ENCODE data around the gene ASPG.

The ASPG gene

GRCh38 chr14:104085032-104085888 lies at the start of gene ASPG:
ASPG (plus strand) TSS chr14:104085700; CDS start chr14:104085771, 71 bp downstream.
- DNase-seq = peak in 3 of 6 experiments; percentile 15 to 23 (median 22)

- no peak for DNase-seq
Observed at GRCh38 chr14:104036212-104036611, 49.3 kb upstream of the ASPG start.

GRCh38 chr14:104037074-104037473 lies 48.4 kb upstream of the ASPG start:
- DNase-seq = no peak

- no peak for DNase-seq
Observed at GRCh38 chr14:104037903-104038302, 47.6 kb upstream of the ASPG start.

GRCh38 chr14:104039214-104039613 lies 46.3 kb upstream of the ASPG start:
- no peak for DNase-seq

DNA sequence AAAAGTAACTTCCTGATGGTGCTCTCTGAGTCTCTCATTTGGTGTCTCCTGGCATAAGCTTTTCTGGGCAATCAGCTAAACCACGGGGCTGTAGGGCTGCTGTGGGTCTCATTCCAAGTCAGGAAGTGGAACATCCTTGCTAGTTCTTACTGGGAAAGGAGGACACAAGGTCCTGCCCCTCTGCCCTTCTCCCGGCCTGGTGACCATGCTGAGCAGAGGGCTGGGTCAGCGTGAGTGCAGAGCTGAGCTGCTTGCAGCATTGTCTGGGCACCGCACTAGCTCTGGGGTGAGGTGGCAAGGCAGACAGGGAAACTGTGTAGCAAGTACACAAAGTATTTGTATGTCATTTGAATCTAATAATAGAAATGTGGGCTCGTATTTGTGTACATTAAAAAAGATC lies 45.0 kb upstream of the ASPG start:
- DNase-seq = no peak

DNA sequence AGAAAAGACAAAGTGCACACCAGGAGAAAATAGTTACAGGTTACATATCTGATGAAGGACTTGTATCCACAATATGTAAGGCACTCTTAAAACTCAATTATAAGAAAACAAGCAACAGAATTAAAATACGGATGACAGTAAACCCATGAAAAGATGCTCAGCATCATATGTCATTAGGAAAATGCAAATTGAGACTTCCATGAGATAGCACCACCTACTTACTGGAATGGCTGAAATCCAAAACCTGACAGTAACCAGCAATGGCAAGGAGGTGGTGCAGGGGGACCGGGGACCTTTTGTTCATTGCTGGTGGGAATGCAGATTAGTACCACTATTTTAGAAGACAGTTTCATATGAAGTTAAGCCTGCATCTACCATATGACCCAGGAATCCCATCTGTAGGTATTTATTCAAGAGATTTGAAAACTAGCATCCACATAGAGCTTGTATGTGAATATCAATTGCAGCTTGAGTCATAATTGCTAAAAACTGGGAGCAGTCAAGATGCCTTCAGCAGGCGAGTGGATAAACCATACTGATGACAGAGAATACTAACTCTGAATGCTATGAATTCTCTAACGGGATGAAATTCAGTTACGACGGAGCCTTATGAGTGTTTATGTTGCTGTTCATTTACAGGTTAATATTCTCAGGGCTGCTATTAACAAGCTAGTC lies 43.9 kb upstream of the ASPG start:
- no peak for DNase-seq

GRCh38 chr14:104044016-104044415 lies 41.5 kb upstream of the ASPG start:
- DNase-seq = no peak

DNA sequence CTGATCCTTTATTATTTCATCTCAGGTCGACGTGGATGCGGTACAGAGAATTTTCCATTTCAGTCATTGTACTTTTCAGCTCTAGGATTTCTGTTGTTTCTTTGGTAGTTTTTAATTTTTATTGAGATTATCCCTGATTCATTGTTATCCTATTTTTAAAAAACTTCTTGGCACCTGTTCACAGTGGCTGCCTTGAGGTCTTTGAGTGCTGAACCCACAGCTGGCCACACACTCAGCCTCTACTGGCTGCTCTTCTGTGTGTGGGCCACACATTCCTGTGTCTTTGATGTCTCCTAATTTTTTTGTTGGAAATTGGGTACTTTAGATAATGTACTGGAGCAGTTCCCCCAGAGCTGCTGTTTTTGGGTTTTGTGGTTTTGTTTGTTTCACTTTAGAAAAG lies 37.7 kb upstream of the ASPG start:
- no peak for DNase-seq

GRCh38 chr14:104048758-104049507 lies 36.6 kb upstream of the ASPG start:
- DNase-seq = no peak

- no peak for DNase-seq
Observed at GRCh38 chr14:104049576-104050240, 35.8 kb upstream of the ASPG start.

GRCh38 chr14:104051092-104051813 lies 34.2 kb upstream of the ASPG start:
- no peak for DNase-seq

GRCh38 chr14:104054222-104054905 lies 31.1 kb upstream of the ASPG start:
- DNase-seq = no peak

DNA sequence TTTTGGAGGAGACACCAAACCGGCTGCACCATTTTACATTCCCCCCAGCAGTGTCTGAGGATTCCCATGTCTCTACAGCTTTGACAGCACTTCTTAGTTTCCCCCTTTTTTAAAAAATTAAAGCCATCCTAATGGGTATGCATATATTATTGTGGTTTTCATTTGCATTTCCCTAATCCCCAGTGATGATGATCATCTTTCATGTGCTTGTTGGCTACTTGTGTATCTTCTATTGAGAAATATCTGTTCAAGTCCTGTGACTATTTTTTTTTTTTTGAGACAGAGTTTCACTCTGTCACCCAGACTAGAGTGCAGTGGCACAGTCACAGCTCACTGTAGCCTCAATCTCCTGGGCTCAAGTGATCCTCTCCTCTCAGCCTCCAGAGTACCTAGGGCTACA lies 23.2 kb upstream of the ASPG start:
- no peak for DNase-seq

DNA sequence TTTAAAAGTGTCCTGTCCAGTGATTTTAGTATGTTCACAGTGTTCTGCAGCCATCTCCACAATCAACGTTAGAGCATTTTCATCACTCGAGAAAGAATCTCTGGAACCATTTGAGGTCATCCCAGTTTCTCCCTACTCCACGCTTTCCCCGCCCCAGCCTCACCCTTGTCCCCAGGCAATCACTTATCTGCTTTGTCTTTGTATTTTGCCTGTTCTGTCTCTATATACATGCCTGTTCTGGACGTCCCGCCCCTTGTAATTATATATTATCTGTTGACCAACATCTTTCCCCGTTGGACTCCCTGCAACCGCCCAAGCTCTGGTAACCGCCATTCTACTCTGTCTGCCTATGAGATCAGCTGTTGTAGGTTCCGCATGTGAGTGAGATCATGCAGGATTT lies 21.5 kb upstream of the ASPG start:
- no peak for DNase-seq

- DNase-seq = no peak
Observed at GRCh38 chr14:104066279-104066678, 19.2 kb upstream of the ASPG start.

GRCh38 chr14:104066719-104067295 lies 18.7 kb upstream of the ASPG start:
- no peak for DNase-seq

DNA sequence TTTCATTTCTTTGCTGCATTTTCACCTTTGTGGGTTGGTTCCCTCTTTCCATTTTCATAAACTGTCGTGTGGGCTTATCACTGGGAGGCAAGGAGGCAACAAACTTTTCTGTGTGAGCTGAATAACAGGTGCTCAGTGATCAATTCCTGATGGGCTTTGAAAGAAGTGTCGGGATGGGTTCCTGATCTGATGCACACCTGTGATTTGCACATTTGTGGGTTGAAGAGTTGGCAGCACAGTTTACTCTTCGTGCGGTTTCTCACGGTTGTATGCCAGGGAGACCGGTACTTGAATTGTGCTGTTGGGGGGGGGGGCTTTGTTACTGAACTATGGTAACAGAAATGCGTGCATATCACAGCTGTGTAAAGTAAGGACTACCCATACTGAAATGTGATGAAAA lies 16.0 kb upstream of the ASPG start:
- DNase-seq = no peak

DNA sequence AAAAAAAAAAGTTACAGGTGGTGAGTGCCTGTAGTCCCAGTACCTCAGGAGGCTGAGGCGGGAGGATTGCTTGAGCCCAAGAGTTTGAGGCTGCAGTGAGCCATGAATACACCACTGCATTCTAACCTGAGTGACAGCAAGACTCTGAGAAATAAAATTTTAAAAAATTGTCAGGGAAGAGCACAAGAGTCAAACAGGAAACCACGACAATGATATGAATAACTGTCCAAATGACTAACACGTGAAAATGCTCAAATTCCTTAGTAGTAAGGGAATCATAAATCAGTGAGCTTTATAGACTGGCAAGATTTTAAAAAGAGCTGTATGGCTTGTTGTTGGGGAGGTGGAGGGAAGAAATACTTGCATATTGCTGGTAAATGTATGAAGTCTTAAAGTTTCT lies 12.9 kb upstream of the ASPG start:
- no peak for DNase-seq

GRCh38 chr14:104073764-104074163 lies 11.7 kb upstream of the ASPG start:
- DNase-seq = no peak

GRCh38 chr14:104075530-104076151 lies 9.9 kb upstream of the ASPG start:
- no peak for DNase-seq
